Neutrophil (primary cell): ENCODE measurements around the gene PPP3CA.

ENCODE experiments used
- H3K27ac ChIP-seq: fragments of 200-600 bp; sonication (generic); 2 replicates; pipeline ENCODE4 v1.5.1; 2016; ENCODE audit warnings: mild to moderate bottlenecking, moderate library complexity
- H3K27me3 ChIP-seq: fragments of 200-600 bp; sonication (generic); 2 replicates; pipeline ENCODE4 v1.6.0; 2016; ENCODE audit warnings: mild to moderate bottlenecking
- H3K36me3 ChIP-seq: fragments of 200-600 bp; sonication (generic); 2 replicates; pipeline ENCODE4 v1.5.1; 2017
- H3K4me1 ChIP-seq, 2 experiments: fragments of 200-600 bp in 1 of 2; sonication (generic) in 1 of 2; 1 replicate in 1 of 2; 2 replicates in 1 of 2; pipeline versions ENCODE4 v1.5.1 to v1.6.1; 2013 to 2016; ENCODE audit warnings: low read depth in 1 of 2, low read length in 1 of 2, mild to moderate bottlenecking in 1 of 2, moderate library complexity in 1 of 2; ENCODE audit not compliant: control insufficient read depth in 1 of 2, insufficient read depth in 1 of 2
- H3K4me3 ChIP-seq, 2 experiments: fragments of 200-600 bp in 1 of 2; sonication (generic) in 1 of 2; 1 replicate in 1 of 2; 2 replicates in 1 of 2; pipeline ENCODE4 v1.5.1; 2013 to 2016; ENCODE audit warnings: low read depth in 1 of 2, low read length in 1 of 2, mild to moderate bottlenecking in 1 of 2, moderate library complexity in 1 of 2
- H3K9me3 ChIP-seq: fragments of 200-600 bp; sonication (generic); 2 replicates; pipeline ENCODE4 v1.5.1; 2016
- TF ChIP-seq, protein P1 (sequence below): fragments of 200-600 bp; sonication (generic); IDR thresholded peaks from 2 replicates; pipeline ENCODE4 v1.5.1; 2016; ENCODE audit warnings: antibody characterized with exemption

PPP3CA gene

GRCh38 chr4:101256222-101256621, 91.1 kb downstream of the PPP3CA start:
- H3K9me3 ChIP-seq: no peaks in the 10 kb centered on the region
- peaks cover 19 to 32% of the 10 kb centered on the region in 2 experiments for H3K4me1 ChIP-seq
- TF ChIP-seq, protein P1, sequence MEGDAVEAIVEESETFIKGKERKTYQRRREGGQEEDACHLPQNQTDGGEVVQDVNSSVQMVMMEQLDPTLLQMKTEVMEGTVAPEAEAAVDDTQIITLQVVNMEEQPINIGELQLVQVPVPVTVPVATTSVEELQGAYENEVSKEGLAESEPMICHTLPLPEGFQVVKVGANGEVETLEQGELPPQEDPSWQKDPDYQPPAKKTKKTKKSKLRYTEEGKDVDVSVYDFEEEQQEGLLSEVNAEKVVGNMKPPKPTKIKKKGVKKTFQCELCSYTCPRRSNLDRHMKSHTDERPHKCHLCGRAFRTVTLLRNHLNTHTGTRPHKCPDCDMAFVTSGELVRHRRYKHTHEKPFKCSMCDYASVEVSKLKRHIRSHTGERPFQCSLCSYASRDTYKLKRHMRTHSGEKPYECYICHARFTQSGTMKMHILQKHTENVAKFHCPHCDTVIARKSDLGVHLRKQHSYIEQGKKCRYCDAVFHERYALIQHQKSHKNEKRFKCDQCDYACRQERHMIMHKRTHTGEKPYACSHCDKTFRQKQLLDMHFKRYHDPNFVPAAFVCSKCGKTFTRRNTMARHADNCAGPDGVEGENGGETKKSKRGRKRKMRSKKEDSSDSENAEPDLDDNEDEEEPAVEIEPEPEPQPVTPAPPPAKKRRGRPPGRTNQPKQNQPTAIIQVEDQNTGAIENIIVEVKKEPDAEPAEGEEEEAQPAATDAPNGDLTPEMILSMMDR: no peak
- no peaks in the 10 kb centered on the region for H3K36me3 ChIP-seq
- H3K27me3 ChIP-seq: no peaks in the 10 kb centered on the region
- H3K4me3 ChIP-seq: no peak overlapping the region
- no peak overlapping the region for H3K27ac ChIP-seq

DNA sequence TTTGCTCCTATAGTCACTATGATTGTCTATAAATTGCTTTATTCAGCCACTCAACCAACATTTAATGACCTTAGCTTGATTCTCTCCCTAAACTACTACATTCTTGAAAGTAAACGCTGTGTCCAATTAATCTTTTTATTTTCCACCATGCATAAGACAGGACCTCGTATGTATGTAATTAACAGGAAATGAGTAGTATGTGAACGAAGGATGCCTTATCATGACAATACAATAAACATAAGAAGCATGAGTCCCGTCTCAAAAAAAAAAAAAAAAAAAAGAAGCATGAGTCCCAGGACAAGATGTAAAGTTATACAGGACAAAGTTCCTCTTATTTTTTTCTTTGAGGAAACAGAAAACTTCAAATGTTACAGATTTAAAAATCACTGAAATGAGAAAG, 92.5 kb downstream of the PPP3CA start:
- Histone ChIP-seq H3K4me3 (no peak overlapping the region), H3K27me3 (no peaks in the 10 kb centered on the region), H3K27ac (no peak overlapping the region), H3K9me3 (no peaks in the 10 kb centered on the region), H3K36me3 (no peaks in the 10 kb centered on the region), H3K4me1 (peaks cover 17 to 23% of the 10 kb centered on the region in 2 experiments)
- TF ChIP-seq, protein P1: no peak

DNA sequence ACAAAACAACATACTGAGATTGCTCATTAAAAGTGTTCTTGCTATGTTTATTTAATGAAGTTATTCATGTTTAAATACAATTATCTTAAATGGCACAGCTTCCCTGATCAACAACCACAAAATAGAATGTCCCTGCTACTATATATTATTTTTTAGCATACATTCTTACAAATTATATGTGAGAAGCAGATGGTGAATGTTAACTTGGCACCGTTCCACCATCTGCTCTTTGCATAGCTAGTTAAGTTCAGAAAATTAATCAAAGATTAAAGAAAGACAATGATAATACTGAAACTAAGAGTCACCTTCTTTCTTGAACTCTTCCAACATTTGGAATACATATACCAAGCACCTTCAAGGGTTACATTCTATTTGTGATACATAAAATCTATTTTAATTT, 94.2 kb downstream of the PPP3CA start:
- H3K4me1 ChIP-seq: peaks cover 2 to 7% of the 10 kb centered on the region in 2 experiments
- H3K9me3 ChIP-seq: no peaks in the 10 kb centered on the region
- no peak overlapping the region for H3K4me3 ChIP-seq
- H3K36me3 ChIP-seq: no peaks in the 10 kb centered on the region
- no peak overlapping the region for H3K27ac ChIP-seq
- H3K27me3 ChIP-seq: no peaks in the 10 kb centered on the region
- TF ChIP-seq, protein P1: no peak

- H3K27ac ChIP-seq: no peak overlapping the region
- H3K36me3 ChIP-seq: no peaks in the 10 kb centered on the region
- H3K4me3 ChIP-seq: no peak overlapping the region
- peaks cover 0 to 3% of the 10 kb centered on the region in 2 experiments for H3K4me1 ChIP-seq
- TF ChIP-seq, protein P1: no peak
- no peaks in the 10 kb centered on the region for H3K9me3 ChIP-seq
- no peaks in the 10 kb centered on the region for H3K27me3 ChIP-seq
Measured at GRCh38 chr4:101252721-101253120, 94.6 kb downstream of the PPP3CA start.

DNA sequence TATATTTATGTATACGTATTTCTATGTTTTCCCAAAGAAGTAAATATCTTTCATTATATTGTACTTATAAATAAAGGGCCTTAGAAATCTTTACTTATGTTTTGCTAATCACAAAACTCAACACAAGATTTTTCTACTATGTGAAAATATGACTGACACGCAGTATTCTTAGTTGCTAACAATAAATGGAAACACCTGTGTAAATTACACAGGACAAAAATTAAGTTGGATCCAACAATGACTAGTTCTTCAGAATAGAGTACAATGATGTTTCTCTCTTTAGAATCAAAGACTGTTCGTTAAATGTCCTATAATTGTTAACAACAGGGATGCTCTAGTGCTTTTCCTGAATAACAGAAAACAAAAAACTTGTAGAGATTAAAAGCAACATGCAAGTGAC, 96.1 kb downstream of the PPP3CA start:
- H3K36me3 ChIP-seq: no peaks in the 10 kb centered on the region
- no peak overlapping the region for H3K4me3 ChIP-seq
- H3K27me3 ChIP-seq: no peaks in the 10 kb centered on the region
- no peaks in the 10 kb centered on the region for H3K4me1 ChIP-seq
- no peaks in the 10 kb centered on the region for H3K9me3 ChIP-seq
- no peak overlapping the region for H3K27ac ChIP-seq
- TF ChIP-seq, protein P1: no peak

GRCh38 chr4:101244349-101244748, 103.0 kb downstream of the PPP3CA start:
- no peaks in the 10 kb centered on the region for H3K27me3 ChIP-seq
- no peaks in the 10 kb centered on the region for H3K9me3 ChIP-seq
- TF ChIP-seq, protein P1: no peak
- no peak overlapping the region for H3K27ac ChIP-seq
- no peaks in the 10 kb centered on the region for H3K36me3 ChIP-seq
- no peak overlapping the region for H3K4me3 ChIP-seq
- H3K4me1 ChIP-seq: peaks cover 0 to 15% of the 10 kb centered on the region in 2 experiments
